ENCODE data around the gene PLEK. TPM values are rescaled to one million over a fixed set of nuclear protein-coding genes. Genes with fewer than 3 reads are reported as not detected.

PLEK gene
- total and polyA plus RNA-seq, 2 of the 13 experiments (the other 11 are each of a cell fraction or from before 2014, with no cell fraction given), result not detected

DNA sequence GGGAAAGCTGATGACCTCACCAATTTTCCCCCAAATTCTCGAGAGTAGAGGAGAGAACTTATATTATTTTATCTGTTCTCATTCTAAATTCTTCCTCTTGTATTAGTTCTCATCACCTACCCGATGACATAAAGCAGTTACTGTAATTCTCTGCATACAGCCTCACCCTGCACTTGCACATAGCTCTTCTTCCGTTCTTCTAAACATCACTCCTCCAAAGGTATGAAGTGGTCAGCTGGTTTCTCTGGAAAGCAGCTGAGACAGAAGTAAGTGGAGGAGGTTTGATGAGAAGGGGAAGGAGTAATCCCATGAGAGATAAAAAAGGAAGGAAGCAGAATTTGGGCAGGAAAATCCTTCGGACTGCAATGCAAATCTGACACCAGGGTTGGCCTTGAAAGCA, 63.0 kb downstream of the PLEK start:
- no peak overlapping the region for H2AFZ ChIP-seq (ENCODE audit: low read length)
- no peaks in the 10 kb centered on the region for H4K20me1 ChIP-seq (ENCODE audit: insufficient read depth, low read length)
- intact Hi-C loops (cut with micrococcal nuclease; ENCODE audit: unreplicated experiment), result no loop called here
- ATAC-seq (no peak), FAIRE-seq (no peak), DNase-seq (ENCODE audit: low spot score) (no peak)
- no peak overlapping the region for H3K4me3 ChIP-seq (replicated peaks in 1 of 3; ENCODE audit: insufficient read depth in 1 of 3, low read depth in 2 of 3, low read length in 3 of 3)
- no peak overlapping the region for H3K9ac ChIP-seq (ENCODE audit: insufficient read depth, low read depth, low read length)
- no peaks in the 10 kb centered on the region for H3K9me3 ChIP-seq (ENCODE audit: low read length)
- CTCF ChIA-PET (ENCODE audit: low intra/inter-chr PET ratio, low total read pairs), result no interaction called here
- H3K27ac ChIP-seq (ENCODE audit: extremely low read length, insufficient read depth, low read length), result no peak overlapping the region
- WGBS (ENCODE audit: low lambda C conversion rate), result 24% methylated on average over 4 of the region's 4 CpGs
- BruUV-seq (replicated peaks), result no TSS peak
- no peak overlapping the region for H3K4me2 ChIP-seq (ENCODE audit: low read depth, low read length)
- no peaks in the 10 kb centered on the region for H3K36me3 ChIP-seq (replicated peaks in 1 of 2; ENCODE audit: control insufficient read depth in 1 of 2, insufficient read depth in 2 of 2, low read length in 2 of 2)
- H3K4me1 ChIP-seq (ENCODE audit: insufficient read depth, low read length), result no peaks in the 10 kb centered on the region
- TF ChIP-seq ESRRA (CRISPR knock-in tag; IDR thresholded peaks at IDR 0.05; ENCODE audit: low read depth), result no peak
- no peak for TF ChIP-seq MBD4 (IDR thresholded peaks at IDR 0.05; ENCODE audit: borderline replicate concordance, low read length)
- no peak for TF ChIP-seq GATAD1 (CRISPR knock-in tag; IDR thresholded peaks at IDR 0.05)
- TF ChIP-seq ZNF720 (CRISPR knock-in tag; IDR thresholded peaks at IDR 0.05), result no peak
- no peak for TF ChIP-seq ATAD3A (CRISPR knock-in tag; IDR thresholded peaks at IDR 0.05)
- TF ChIP-seq, protein P1, sequence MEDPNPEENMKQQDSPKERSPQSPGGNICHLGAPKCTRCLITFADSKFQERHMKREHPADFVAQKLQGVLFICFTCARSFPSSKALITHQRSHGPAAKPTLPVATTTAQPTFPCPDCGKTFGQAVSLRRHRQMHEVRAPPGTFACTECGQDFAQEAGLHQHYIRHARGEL (CRISPR knock-in tag; IDR thresholded peaks at IDR 0.05), result no peak
- no peak for TF ChIP-seq ETV5 (CRISPR knock-in tag; IDR thresholded peaks at IDR 0.05; ENCODE audit: borderline replicate concordance)
- no peak for TF ChIP-seq KAT8 (CRISPR knock-in tag; IDR thresholded peaks at IDR 0.05)
- no peak for TF ChIP-seq SRF (IDR thresholded peaks at IDR 0.05; ENCODE audit: low read depth, low read length)
- H3K27me3 ChIP-seq (ENCODE audit: control insufficient read depth in 1 of 2, insufficient read depth in 2 of 2, low read length in 2 of 2), result no peaks in the 10 kb centered on the region; a peak in 1 of 5 replicates
- no peaks in the 10 kb centered on the region for H3K79me2 ChIP-seq (ENCODE audit: insufficient read depth, low read length)
- in situ Hi-C loops (cut with HindIII; ENCODE audit: extremely low pct_ligation_motif_present, low pct_unique_long_range_greater_than_20kb), result no loop called here
- POLR2A ChIA-PET, result no interaction called here

DNA sequence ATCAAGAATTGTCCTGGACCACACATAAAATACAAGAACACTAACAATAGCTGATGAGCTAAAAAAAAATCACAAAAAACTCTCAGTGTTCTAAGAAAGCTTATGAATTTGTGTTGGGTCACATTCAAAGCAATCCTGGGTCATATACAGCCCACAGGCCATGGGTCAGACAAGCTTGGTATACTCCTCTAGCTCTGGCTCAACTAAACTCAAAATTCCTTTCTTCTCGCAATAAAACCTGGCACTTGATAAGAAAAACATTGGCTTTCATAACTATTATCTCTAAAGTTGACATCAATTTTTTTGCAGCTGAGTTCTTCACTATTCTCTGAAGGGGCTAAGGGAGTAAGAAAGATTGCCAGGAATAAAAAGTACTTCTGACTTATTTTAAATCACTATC, 63.7 kb downstream of the PLEK start:
- H3K36me3 ChIP-seq (replicated peaks in 1 of 2; ENCODE audit: control insufficient read depth in 1 of 2, insufficient read depth in 2 of 2, low read length in 2 of 2), result no peaks in the 10 kb centered on the region
- WGBS (ENCODE audit: low lambda C conversion rate), result 22% methylated on average over 1 of the region's 1 CpG
- H3K4me1 ChIP-seq (ENCODE audit: insufficient read depth, low read length), result no peaks in the 10 kb centered on the region
- H3K79me2 ChIP-seq (ENCODE audit: insufficient read depth, low read length), result no peaks in the 10 kb centered on the region
- no peak for DNase-seq (ENCODE audit: low spot score)
- no peak overlapping the region for H3K4me3 ChIP-seq (replicated peaks in 1 of 3; ENCODE audit: insufficient read depth in 1 of 3, low read depth in 2 of 3, low read length in 3 of 3)
- POLR2A ChIA-PET, result no interaction called here
- no peak for FAIRE-seq
- ATAC-seq, result no peak
- intact Hi-C loops (cut with micrococcal nuclease; ENCODE audit: unreplicated experiment) (no loop called here), in situ Hi-C loops (cut with HindIII; ENCODE audit: extremely low pct_ligation_motif_present, low pct_unique_long_range_greater_than_20kb) (no loop called here)
- H3K9me3 ChIP-seq (ENCODE audit: low read length), result no peaks in the 10 kb centered on the region
- no peak overlapping the region for H3K4me2 ChIP-seq (ENCODE audit: low read depth, low read length)
- no TSS peak for BruUV-seq (replicated peaks)
- no peak overlapping the region for H3K9ac ChIP-seq (ENCODE audit: insufficient read depth, low read depth, low read length)
- H4K20me1 ChIP-seq (ENCODE audit: insufficient read depth, low read length), result no peaks in the 10 kb centered on the region
- CTCF ChIA-PET (ENCODE audit: low intra/inter-chr PET ratio, low total read pairs), result no interaction called here
- no peaks in the 10 kb centered on the region; a peak in 1 of 5 replicates for H3K27me3 ChIP-seq (ENCODE audit: control insufficient read depth in 1 of 2, insufficient read depth in 2 of 2, low read length in 2 of 2)
- no peak overlapping the region for H3K27ac ChIP-seq (ENCODE audit: extremely low read length, insufficient read depth, low read length)
- H2AFZ ChIP-seq (ENCODE audit: low read length), result no peak overlapping the region
- TF ChIP-seq, protein P2, sequence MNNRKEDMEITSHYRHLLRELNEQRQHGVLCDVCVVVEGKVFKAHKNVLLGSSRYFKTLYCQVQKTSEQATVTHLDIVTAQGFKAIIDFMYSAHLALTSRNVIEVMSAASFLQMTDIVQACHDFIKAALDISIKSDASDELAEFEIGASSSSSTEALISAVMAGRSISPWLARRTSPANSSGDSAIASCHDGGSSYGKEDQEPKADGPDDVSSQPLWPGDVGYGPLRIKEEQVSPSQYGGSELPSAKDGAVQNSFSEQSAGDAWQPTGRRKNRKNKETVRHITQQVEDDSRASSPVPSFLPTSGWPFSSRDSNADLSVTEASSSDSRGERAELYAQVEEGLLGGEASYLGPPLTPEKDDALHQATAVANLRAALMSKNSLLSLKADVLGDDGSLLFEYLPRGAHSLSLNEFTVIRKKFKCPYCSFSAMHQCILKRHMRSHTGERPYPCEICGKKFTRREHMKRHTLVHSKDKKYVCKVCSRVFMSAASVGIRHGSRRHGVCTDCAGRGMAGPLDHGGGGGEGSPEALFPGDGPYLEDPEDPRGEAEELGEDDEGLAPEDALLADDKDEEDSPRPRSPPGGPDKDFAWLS (CRISPR knock-in tag; IDR thresholded peaks at IDR 0.05; ENCODE audit: borderline replicate concordance), result no peak
- TF ChIP-seq NRL (CRISPR knock-in tag; IDR thresholded peaks at IDR 0.05; ENCODE audit: borderline replicate concordance) (no peak), ZNF335 (CRISPR knock-in tag; IDR thresholded peaks at IDR 0.05) (no peak), MTA1 (CRISPR knock-in tag; IDR thresholded peaks at IDR 0.05; ENCODE audit: borderline replicate concordance) (no peak), GABPA (IDR thresholded peaks at IDR 0.05; ENCODE audit: low read depth, low read length) (no peak), GABPA (CRISPR knock-in tag; IDR thresholded peaks at IDR 0.05; ENCODE audit: low read depth) (no peak)
- TF ChIP-seq, protein P3, sequence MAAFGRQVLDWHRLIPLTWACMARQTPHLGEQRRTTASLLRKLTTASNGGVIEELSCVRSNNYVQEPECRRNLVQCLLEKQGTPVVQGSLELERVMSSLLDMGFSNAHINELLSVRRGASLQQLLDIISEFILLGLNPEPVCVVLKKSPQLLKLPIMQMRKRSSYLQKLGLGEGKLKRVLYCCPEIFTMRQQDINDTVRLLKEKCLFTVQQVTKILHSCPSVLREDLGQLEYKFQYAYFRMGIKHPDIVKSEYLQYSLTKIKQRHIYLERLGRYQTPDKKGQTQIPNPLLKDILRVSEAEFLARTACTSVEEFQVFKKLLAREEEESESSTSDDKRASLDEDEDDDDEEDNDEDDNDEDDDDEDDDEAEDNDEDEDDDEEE (CRISPR knock-in tag; IDR thresholded peaks at IDR 0.05), result no peak
- TF ChIP-seq, protein P4, sequence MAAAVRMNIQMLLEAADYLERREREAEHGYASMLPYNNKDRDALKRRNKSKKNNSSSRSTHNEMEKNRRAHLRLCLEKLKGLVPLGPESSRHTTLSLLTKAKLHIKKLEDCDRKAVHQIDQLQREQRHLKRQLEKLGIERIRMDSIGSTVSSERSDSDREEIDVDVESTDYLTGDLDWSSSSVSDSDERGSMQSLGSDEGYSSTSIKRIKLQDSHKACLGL (CRISPR knock-in tag; IDR thresholded peaks at IDR 0.05), result no peak

Data from HepG2 (cell line).